Measurements from ENCODE around the gene ADM2.
"Not testable (repeated sequence)": the region's sequence is repeated elsewhere in the genome, so short reads cannot be mapped to it uniquely, and the experiment has no call there.

The ADM2 gene

DNA sequence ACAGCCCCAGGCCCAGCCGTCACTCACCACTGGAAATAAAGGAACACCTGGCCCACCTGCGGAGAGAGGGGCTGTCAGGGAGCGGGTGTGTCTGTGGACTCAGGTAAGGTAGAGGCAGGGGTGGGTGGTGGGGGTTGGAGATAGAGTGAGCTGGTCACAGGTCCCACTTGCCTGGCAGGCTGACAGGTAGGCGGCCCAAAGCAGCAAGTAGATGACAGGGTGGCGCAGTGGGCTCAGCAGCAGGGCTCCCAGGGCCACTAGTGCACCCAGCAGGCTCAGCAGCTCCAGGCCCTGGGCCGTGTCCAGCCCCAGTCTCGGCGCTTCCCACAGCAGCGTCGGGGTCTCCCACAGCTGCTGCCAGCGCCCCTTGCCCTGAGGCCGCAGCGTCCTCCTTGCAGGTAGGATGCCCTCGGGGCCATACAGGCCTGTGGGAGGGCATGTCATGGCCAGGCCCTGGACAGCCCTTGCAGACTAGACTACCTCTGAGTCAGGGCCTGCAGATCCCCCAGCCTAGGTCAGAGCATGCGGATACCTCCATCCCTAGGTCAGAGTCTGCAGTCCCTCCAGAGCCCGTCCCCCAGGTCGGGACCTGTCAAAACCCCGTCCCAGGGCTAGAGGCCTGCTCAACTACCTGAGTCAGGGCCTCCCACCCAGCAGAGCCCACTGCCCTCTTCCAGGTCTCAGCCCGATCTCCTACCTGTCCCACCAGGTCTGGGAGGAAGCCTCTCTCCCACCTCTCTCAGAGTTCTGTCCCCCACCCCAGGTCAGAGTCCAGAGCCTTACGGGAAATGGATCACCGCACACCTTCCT is 25.5 kb downstream of the ADM2 start:
- no peak for DNase-seq

DNA sequence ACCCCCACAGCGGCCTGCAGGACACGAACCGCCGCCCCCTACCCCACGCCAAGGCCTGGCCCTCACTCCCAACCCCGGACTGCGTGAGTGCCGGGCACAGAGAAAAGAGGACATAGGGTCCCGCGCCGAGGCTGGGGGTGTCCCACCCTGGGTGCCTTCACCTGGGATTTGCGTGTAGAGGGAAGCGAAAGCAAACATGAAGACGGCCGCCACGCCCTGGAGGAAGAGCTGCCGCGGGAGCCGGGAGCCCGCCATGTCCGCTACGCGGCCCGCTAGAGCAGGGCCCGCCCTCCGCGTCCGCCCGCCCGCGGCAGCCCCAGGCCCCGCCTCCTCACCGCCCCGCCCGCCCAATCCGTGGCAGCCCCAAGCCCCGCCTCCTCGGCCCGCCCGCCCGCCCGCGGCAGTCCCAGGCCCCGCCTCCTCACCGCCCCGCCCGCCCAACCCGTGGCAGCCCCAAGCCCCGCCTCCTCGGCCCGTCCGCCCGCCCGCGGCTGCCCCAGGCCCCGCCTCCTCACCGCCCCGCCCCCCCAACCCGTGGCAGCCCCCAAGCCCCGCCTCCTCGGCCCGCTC is 26.2 kb downstream of the ADM2 start, which contains the start of gene LMF2:
LMF2 (minus strand) TSS at position 282 of the 570 bp plus-strand sequence; CDS start at position 255, 27 bp downstream.
- peak; percentile 85 for DNase-seq

DNA sequence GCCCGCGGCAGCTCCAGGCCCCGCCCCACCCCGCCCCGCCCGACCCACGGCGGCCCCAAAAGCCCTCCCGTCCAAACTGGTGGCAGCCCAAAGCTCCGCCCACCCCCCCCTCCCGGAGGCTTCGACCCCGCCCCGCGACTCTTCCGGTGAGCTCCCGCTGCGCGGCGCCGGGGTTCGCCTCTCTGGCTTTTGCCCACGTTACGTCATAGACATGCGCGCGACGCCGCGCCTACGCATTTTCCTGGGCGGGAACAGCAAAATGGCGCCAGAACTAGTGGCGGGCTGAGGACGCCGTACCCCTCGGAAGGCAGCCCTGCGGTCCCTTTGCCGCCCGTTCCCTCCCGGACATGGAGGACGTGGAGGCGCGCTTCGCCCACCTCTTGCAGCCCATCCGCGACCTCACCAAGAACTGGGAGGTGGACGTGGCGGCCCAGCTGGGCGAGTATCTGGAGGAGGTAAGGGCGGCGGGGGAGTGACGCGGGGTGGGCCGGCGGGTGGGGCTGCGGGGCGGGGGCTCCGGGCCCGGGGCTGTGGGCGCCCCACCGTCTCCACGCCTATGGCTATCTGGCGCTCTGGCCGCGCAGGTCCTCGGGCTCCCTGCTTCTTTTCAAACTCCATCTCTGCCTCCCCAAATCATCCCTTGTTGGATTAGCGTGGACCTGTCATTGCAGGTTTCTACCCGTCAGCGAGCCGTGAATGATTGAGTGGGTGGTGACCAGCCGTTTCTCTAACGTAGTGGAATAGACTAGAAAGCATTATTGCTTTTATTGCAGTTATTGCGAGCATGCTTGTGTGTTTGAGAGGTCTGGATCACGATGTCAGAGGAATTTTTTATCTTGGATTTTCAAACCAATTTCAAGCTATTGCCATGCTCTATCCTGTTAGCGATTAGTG is 26.9 kb downstream of the ADM2 start, which contains the start of gene NCAPH2:
NCAPH2 (plus strand) TSS at position 234 of the 894 bp plus-strand sequence; CDS start at position 348, 114 bp downstream.
- DNase-seq = peak; percentile 90

DNA sequence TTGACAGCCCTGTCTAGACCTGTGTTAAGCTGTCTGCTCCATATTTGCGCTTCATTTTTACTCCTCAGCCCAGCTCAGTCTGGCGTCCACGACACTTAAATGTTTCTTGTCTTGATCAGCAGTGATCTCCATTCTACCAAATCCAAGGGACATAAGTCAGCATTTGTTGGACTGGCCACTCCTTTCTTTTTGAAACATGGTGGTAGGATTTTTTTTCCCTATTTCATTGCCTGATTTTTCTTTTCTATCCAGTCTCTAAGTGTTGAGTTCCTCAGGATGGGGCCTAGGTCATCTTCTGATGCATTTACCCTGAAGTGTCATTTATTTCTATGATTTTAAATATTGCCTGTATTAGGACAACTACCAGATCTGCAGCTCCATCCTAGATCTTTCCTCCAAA is 27.6 kb downstream of the ADM2 start:
- no peak for DNase-seq

DNA sequence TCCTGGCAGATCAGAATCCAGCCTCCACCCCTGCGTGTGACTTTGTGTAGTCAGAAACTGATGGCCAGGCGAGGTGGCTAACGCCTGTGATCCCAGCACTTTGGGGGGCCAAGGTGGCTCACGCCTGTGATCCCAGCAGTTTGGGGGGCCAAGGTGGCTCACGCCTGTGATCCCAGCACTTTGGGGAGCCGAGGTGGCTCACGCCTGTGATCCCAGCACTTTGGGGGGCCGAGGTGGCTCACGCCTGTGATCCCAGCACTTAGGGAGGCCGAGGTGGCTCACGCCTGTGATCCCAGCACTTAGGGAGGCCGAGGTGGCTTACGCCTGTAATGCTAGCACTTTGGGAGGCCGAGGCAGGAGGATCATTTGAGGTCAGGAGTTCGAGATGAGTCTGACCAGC is 31.8 kb downstream of the ADM2 start:
- DNase-seq = no peak

DNA sequence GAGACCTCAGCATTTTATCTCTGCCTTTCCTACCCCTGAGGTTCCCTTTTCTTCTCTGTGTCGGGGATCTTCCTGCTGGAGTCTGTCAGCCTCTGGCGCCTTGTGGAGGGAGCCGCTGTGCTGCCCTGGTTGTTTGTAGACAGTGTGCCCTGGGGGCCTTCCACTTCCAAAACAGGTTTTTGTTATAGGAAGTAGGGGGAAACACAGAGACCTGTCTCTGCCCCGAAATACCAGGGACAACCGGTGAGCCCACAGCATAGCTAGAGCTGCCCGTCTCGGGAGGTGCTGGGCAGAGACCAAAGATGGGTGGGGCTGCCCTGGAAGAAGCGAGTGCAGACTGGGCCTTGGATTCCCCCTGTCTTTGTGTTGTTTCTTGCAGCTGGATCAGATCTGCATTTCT is 34.7 kb downstream of the ADM2 start:
- DNase-seq = no peak

DNA sequence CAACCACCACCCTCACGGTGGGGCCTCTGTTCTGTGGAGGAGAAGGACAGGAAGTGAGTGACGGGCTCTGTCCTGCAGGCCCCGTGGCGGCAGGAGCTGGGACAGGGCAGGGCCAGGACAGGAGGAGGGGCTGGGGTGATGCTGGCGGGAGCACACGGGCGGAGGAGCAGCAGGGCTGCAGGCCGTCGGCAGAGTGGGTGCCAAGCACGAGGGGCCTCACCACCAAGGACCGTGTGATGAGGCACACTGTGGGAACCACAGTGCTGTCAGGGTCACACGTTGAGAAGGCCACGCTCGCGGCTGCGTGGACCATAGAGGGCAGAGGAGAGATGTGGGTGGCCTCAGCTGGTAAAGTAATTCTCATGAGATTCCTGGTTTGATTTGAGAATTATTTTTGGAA is 35.5 kb downstream of the ADM2 start:
- no peak for DNase-seq

DNA sequence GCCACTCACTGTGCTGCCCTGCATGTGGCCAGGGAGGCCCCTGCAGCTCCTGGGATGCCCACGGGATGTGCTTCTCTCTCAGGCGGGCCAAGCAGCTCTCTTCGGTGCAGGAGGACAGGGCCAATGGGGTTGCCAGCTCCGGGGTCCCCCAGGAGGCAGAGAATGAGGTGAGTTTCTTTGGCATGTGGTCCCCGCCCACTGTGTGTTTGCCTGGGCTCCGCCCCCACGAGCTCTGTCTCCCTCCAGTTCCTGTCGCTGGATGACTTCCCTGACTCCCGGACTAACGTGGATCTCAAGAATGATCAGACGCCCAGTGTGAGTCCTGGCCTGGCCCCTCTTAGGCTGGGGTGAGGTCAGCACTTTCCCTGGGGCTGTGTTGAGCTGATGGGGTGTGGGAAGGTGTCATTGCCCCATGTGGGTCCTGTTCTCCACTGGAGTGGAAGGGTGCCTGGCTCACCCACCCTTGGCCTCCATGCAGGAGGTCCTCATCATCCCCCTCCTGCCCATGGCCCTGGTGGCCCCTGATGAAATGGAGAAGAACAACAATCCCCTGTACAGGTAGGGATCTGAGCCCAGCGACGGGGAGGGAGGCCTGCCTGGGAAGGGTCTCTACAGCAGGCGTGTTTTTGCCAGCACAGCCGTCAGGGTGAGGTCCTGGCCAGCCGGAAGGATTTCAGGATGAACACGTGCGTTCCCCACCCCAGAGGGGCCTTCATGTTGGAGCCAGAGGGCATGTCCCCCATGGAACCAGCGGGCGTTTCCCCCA is 36.3 kb downstream of the ADM2 start:
- no peak for DNase-seq

DNA sequence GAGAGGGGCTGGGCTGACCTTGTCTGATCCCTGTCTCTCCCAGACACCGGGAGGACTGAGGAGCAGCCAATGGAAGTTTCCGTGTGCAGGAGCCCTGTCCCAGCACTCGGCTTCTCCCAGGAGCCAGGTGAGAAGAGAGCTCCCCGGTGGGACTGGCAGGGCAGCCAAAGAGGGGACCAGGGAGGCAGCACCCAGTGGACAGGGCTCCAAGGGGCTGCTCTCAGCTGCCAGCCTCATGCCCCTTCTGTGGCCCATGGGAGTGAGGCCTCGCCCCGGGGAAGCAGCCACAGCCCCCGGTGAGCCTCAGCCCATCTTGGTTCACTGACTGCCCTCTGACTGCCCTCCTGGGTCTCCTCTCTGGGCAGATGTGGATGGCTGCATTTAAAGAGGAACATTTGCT is 37.3 kb downstream of the ADM2 start:
- DNase-seq = no peak

DNA sequence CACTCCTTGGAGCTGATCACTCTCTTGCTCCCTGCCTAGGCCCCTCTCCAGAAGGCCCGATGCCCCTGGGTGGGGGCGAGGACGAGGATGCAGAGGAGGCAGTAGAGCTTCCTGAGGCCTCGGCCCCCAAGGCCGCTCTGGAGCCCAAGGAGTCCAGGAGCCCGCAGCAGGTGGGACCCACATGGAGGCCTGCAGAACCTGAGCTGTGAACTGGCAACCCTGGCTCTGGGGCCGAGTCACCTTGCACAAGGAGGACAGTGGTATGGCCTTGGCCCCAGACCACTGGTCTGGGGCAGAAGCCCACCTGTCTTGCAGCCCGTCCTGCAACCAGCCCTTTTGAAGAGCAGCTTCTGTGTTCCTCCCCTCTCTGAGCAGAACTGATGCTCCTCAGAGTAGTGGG is 37.8 kb downstream of the ADM2 start:
- DNase-seq = no peak

DNA sequence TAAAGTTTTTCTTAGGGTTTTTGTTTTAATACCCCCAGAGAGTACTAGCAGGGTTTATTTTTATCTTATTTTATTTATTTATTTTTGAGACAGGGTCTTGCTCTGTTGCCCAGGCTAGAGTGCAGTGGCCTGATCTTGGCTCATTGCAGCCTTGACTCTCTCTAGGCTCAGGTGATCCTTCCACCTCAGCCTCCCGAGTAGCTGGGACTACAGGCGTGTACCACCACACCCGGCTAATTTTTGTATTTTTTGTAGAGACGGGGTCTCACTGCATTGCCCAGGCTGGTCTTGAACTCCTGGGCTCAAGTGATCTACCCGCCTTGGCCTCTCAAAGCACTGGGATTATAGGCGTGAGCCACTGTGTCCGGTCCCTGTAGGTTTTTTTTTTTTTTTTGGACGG is 38.8 kb downstream of the ADM2 start:
- DNase-seq = not testable (repeated sequence)

DNA sequence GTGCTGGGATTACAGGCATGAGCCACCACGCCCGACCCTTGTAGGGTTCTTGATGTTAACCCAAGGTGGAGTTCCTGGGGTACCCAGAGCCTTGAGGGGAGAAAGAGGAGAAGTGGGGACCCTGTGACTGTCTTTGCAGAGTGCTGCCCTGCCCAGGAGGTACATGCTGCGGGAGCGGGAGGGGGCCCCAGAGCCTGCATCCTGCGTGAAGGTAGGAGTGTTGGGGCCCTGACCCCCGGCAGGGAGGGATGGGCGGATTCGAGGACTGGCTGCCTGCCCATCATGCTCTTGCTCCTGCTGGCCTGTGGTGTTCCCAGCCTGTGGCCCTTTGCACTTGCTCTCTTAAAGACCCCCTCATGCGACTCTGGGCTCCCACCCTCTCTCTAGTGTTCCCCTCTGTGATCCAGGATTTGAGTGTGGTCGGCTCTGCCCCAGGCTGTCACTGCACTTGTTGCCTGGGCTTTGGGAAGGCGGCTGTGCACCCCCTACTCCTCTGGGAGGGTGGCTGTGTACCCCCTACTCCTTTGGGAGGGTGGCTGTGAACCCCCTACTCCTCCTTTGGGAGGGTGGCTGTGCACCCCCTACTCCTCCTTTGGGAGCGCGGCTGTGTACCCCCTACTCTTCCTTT is 39.6 kb downstream of the ADM2 start:
- no peak for DNase-seq

DNA sequence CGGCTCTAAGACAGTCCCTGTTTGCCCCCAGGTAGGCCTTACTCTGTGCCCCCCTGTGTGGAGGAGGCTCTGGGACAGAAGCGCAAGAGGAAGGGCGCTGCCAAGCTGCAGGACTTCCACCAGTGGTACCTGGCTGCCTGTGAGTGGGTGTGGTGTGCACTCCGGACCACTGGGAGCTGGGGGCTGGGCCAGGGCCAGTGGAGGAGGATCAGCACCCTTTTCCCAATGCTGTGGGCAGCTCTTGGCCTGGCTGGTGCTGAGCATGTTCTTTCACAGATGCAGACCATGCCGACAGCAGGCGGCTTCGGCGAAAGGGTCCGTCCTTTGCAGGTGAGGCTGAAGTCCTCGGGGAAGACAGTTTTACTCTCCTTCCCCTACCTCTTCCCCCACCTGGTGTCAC is 40.4 kb downstream of the ADM2 start:
- DNase-seq = no peak

DNA sequence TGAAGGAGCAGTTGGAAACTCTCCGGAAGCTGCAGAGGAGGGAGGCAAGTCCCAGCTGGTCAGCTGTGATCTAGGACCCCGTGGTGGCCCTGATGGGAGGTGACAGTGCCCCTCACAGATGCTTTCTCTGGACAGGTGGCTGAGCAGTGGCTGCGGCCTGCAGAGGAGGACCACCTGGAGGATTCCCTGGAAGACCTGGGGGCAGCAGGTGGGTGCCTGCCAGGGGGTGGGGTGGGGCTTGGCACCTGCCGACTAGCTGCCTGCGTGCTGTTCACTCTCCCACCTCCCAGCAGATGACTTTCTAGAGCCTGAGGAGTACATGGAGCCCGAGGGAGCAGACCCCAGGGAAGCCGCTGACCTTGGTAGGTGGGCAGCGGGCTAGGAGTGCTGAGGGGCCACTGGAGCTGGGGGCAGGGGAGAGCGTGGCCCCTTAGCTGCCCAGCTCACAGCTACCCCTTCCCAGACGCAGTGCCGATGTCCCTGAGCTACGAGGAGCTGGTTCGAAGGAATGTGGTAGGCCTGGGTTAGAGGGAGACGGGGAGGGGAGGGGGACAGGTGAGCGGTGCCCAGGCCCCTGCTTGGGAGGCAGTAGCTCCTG is 41.0 kb downstream of the ADM2 start:
- DNase-seq = no peak

DNA sequence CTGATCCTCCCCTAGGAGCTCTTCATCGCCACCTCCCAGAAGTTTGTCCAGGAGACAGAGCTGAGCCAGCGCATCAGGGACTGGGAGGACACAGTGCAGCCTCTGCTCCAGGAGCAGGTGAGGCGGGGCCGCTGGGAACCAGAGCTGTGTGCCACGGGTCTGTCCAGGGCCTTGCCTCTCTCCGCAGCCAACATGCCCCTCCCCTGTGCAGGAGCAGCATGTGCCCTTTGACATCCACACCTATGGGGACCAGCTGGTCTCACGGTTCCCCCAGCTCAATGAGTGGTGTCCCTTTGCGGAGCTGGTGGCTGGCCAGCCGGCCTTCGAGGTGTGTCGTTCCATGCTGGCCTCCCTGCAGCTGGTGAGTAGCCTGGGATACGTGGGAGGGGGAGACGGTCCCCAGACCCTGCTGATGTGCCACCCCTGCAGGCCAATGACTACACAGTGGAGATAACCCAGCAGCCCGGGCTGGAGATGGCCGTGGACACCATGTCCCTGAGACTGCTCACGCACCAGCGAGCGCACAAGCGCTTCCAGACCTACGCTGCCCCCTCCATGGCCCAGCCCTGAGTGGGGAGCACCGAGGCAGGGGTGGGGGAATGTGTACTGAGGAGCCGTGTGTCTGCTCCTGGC is 41.6 kb downstream of the ADM2 start:
- no peak for DNase-seq

DNA sequence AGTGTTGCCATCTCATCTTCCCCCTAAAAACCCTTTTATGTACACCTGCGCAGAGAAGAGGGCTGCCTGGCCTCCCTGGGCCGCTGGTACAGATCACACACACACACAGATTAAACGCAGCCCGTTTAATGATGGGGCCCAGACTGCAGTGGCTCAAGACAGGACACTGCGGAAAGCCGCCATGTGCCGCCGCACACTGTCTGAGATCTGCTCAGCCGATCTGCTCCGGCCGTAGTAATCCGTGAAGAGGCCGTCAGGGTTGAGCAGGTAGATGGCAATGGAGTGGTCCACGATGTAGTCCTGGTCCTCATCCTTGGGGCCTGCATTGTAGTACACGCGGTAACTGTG is 42.1 kb downstream of the ADM2 start:
- no peak for DNase-seq

DNA sequence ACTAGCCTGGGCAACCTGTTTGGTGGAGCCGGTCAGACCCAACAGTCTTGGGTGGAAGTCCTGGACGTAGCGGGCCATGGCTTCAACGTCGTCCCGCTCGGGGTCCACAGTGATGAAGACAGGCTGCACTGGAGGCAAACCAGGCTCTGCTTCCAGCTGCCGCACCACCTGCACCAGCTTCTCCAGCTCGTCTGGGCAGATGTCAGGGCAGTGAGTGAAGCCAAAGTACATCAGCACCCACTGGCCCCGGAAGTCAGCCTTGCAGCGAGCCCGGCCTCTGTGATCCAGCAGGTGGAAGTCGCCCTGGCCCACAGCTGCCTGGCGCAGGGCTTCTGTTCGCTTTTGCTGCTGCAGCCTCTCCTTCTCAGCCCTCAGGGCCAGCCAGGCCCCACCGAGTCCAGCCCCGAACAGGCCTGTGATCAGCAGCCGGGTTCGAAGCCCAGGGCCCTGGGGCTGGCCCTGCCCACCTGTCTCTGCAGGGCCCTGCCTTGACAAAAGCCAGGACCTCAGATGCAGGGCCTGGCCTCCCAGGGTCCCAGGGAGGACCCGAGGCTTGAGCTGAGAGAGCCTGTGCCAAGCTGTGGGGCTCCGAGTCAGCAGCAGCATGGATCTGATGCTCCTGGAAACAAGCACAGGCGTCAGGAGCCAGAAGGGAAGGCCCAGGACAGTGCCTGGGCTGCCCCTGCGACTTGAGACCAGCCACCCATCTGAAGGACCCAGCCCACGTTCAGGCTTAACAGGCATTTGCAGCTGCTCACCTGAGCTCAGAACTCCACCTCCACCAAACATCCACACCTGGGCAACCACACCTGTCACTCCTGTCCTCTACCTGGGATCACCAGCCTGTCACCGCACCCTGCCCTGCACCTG is 42.7 kb downstream of the ADM2 start:
- no peak for DNase-seq

DNA sequence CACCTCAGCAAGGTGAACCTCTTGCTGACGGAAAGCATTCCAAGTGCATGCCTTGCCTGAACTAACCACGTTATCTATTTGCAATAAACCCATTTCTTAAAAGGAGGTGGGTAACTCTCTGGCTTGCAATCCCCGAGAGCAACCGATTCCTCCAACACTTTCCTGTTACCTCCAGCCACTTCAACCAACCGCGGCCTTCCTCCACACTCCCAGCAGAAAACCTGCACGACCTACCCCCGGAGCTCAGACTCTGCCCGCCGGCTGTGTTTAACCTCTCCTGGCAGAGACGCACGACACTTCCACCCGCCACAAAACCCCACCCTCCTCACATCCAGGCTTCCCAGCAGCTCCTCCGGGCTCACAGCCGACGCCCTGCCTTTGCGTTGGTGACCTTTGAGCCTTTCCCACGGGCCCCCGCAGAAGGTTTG is 43.3 kb downstream of the ADM2 start:
- peak; percentile 12 for DNase-seq

DNA sequence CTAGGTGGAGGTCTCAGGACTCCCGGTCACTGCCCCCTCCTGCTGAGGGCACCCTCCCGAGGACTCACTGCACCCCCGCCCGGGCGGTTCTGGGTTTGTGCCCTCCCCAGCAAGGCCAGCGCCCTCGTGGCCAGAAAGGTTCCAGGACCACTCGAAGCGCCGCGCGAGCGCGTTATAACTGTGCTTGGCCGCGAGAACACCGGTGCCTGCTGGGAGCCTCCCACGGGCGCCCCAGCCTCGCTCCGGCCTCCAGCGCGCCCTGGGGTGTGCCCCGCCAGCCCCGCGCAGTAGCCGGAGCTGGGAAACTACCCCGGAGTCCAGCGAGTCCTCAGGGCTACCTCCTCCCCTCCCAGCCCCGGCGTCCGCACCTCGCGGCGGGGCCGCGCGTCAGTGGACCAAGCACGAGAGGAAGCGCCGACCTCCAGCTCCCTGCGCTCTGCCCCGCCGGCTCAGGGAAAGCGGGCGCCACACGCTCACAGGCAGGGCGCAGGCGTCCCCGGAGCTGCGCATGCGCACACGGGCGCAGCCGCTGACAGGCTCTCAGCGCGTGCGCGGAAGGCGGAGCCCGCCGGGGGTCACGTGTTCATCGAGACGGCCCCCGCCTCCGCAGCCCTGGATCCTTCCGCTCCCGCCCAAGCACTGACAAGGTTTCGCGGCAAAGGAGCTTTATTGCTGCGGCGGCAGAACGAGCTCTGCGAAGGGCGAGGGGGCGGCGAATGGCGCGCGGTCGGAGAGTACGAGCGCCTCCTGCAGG is 43.9 kb downstream of the ADM2 start, which contains the start of gene SCO2:
SCO2 (minus strand) TSS at position 495 of the 754 bp plus-strand sequence. CDS start 1,187 bp downstream, outside the sequence.
- peak; percentile 97 for DNase-seq

All from right kidney (tissue), 1 donor.